ENCODE data around the gene ARRB2. TPM values are rescaled to one million over a fixed set of nuclear protein-coding genes. Genes with fewer than 3 reads are reported as not detected.

Gene ARRB2
- polyA plus RNA-seq, 1 donor from 2014 or later: 28.3 TPM

DNA sequence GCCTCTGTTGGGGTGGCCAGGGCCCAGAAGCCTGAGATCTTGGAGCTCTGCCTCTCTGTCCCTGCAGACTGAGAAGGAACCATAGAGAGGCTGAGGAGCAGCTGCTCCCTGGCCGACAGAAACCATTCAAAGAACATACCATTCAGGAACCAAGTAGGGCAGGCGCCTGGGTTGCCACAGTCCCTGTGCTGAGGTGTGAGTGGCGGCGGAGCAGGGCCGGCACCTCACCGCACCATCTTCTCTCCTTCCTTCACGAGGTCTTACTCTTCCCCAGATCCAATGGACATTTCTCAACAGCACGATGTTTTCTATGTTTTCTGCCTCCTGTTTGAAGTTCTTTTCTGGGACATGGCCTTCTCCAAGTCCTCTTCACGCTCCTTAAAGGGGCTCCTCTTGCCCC, 46.2 kb upstream of the ARRB2 start:
- TF ChIP-seq RAD21 (conservative IDR thresholded peaks at IDR 0.05) (no peak), SMC3 (conservative IDR thresholded peaks at IDR 0.05; ENCODE audit: poor library complexity) (no peak), EP300 (conservative IDR thresholded peaks at IDR 0.05; ENCODE audit: poor library complexity, severe bottlenecking) (no peak), MXI1 (conservative IDR thresholded peaks at IDR 0.05; ENCODE audit: poor library complexity, severe bottlenecking) (no peak), TAF1 (IDR thresholded peaks at IDR 0.05; ENCODE audit: low read depth) (no peak), POLR2AphosphoS5 (IDR thresholded peaks at IDR 0.05) (no peak), REST (IDR thresholded peaks at IDR 0.05; ENCODE audit: borderline replicate concordance) (no peak), EZH2 (IDR thresholded peaks at IDR 0.05; ENCODE audit: borderline replicate concordance, insufficient read depth, low read length, poor library complexity, severe bottlenecking) (no peak)
- TF ChIP-seq, protein P1, sequence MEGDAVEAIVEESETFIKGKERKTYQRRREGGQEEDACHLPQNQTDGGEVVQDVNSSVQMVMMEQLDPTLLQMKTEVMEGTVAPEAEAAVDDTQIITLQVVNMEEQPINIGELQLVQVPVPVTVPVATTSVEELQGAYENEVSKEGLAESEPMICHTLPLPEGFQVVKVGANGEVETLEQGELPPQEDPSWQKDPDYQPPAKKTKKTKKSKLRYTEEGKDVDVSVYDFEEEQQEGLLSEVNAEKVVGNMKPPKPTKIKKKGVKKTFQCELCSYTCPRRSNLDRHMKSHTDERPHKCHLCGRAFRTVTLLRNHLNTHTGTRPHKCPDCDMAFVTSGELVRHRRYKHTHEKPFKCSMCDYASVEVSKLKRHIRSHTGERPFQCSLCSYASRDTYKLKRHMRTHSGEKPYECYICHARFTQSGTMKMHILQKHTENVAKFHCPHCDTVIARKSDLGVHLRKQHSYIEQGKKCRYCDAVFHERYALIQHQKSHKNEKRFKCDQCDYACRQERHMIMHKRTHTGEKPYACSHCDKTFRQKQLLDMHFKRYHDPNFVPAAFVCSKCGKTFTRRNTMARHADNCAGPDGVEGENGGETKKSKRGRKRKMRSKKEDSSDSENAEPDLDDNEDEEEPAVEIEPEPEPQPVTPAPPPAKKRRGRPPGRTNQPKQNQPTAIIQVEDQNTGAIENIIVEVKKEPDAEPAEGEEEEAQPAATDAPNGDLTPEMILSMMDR (IDR thresholded peaks at IDR 0.05; ENCODE audit: poor library complexity, severe bottlenecking): no peak
- no peak overlapping the region for H3K4me2 ChIP-seq (ENCODE audit: low read length)
- H4K20me1 ChIP-seq (ENCODE audit: insufficient read depth): no peaks in the 10 kb centered on the region
- H3K4me3 ChIP-seq (ENCODE audit: low read length): no peak overlapping the region
- no peaks in the 10 kb centered on the region for H3F3A ChIP-seq (ENCODE audit: insufficient read depth, low read length, poor library complexity, severe bottlenecking)
- H3K27me3 ChIP-seq (ENCODE audit: insufficient read depth, low read depth, low read length): no peaks in the 10 kb centered on the region
- no peaks in the 10 kb centered on the region for H3K9me2 ChIP-seq (ENCODE audit: insufficient read depth, low read length)
- H2AFZ ChIP-seq (ENCODE audit: low read depth, low read length): no peak overlapping the region
- no peaks in the 10 kb centered on the region for H3K9me3 ChIP-seq (ENCODE audit: low read length)
- no peaks in the 10 kb centered on the region for H3K36me3 ChIP-seq (ENCODE audit: insufficient read depth, low read length)
- no peak overlapping the region for H3K9ac ChIP-seq (ENCODE audit: low read length)
- H3K27ac ChIP-seq (ENCODE audit: low read length): no peak overlapping the region
- H3K79me2 ChIP-seq (replicated peaks; ENCODE audit: insufficient read depth, low read length): no peaks in the 10 kb centered on the region

DNA sequence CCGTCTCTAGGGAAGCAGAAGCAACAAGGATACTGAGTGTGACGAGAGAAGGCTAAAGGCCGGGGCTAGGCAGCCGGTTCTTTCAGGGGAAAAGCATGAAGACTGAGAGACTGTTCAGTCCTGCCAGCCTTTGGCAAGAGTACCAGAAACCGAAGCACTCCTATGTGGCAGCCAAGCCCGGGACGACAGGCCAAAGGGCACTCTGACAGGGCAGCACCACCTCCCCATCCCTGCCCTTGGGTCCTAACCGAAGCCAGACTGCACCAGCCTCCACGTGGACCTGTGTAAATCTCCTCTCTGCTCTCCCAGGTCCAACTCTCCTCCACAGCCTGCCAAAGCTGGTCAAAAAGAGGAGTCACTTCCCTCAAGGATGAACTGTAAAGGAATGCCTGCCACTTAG, 45.4 kb upstream of the ARRB2 start:
- no peaks in the 10 kb centered on the region for H3K36me3 ChIP-seq (ENCODE audit: insufficient read depth, low read length)
- H3K9me2 ChIP-seq (ENCODE audit: insufficient read depth, low read length): no peaks in the 10 kb centered on the region
- no peak overlapping the region for H3K4me3 ChIP-seq (ENCODE audit: low read length)
- no peaks in the 10 kb centered on the region for H4K20me1 ChIP-seq (ENCODE audit: insufficient read depth)
- H3F3A ChIP-seq (ENCODE audit: insufficient read depth, low read length, poor library complexity, severe bottlenecking): no peaks in the 10 kb centered on the region
- H2AFZ ChIP-seq (ENCODE audit: low read depth, low read length): no peak overlapping the region
- H3K4me2 ChIP-seq (ENCODE audit: low read length): no peak overlapping the region
- no peak overlapping the region for H3K9ac ChIP-seq (ENCODE audit: low read length)
- H3K27ac ChIP-seq (ENCODE audit: low read length): no peak overlapping the region
- H3K27me3 ChIP-seq (ENCODE audit: insufficient read depth, low read depth, low read length): no peaks in the 10 kb centered on the region
- no peak for TF ChIP-seq EZH2 (IDR thresholded peaks at IDR 0.05; ENCODE audit: borderline replicate concordance, insufficient read depth, low read length, poor library complexity, severe bottlenecking)
- TF ChIP-seq, protein P1 (IDR thresholded peaks at IDR 0.05; ENCODE audit: poor library complexity, severe bottlenecking): no peak
- TF ChIP-seq MXI1 (conservative IDR thresholded peaks at IDR 0.05; ENCODE audit: poor library complexity, severe bottlenecking): no peak
- TF ChIP-seq POLR2AphosphoS5 (IDR thresholded peaks at IDR 0.05): no peak
- TF ChIP-seq SMC3 (conservative IDR thresholded peaks at IDR 0.05; ENCODE audit: poor library complexity): no peak
- no peak for TF ChIP-seq REST (IDR thresholded peaks at IDR 0.05; ENCODE audit: borderline replicate concordance)
- no peak for TF ChIP-seq TAF1 (IDR thresholded peaks at IDR 0.05; ENCODE audit: low read depth)
- TF ChIP-seq EP300 (conservative IDR thresholded peaks at IDR 0.05; ENCODE audit: poor library complexity, severe bottlenecking): no peak
- no peak for TF ChIP-seq RAD21 (conservative IDR thresholded peaks at IDR 0.05)
- no peaks in the 10 kb centered on the region for H3K9me3 ChIP-seq (ENCODE audit: low read length)
- H3K79me2 ChIP-seq (replicated peaks; ENCODE audit: insufficient read depth, low read length): no peaks in the 10 kb centered on the region

Data from neural cell (in vitro differentiated cells).